Tibial artery (tissue), 4 donors: ENCODE data around the gene TTC36.

ENCODE experiments used
- DNase-seq, 2 donors: peaks; one replicate each; pipeline ENCODE4 v3.0.0-alpha.2; 2019
- H3K27ac ChIP-seq, 2 donors: fragments of 200-600 bp; sonication (generic) in 1 of 2; 1 replicate in 1 of 2; 2 replicates in 1 of 2; pipeline ENCODE4 v1.5.1; 2018 to 2019; ENCODE audit warnings: mild to moderate bottlenecking in 1 of 2
- H3K27me3 ChIP-seq, 2 donors: fragments of 200-600 bp; sonication (generic) in 1 of 2; one replicate each; pipeline versions ENCODE4 v1.5.1 to v1.6.0; 2016 to 2019
- H3K36me3 ChIP-seq, 3 donors: fragments of 200-600 bp; sonication (generic) in 2 of 3; one replicate each; pipeline ENCODE4 v1.5.1; 2016 to 2019; ENCODE audit warnings: mild to moderate bottlenecking in 2 of 3
- H3K4me1 ChIP-seq, 4 donors: fragments of 200-600 bp; sonication (generic) in 2 of 4; 1 replicate in 3 of 4; 2 replicates in 1 of 4; pipeline ENCODE4 v1.5.1; 2016 to 2019
- H3K4me3 ChIP-seq, 2 donors: fragments of 200-600 bp; sonication (generic) in 1 of 2; 1 replicate in 1 of 2; 2 replicates in 1 of 2; pipeline ENCODE4 v1.5.1; 2018 to 2019; ENCODE audit warnings: mild to moderate bottlenecking in 2 of 2
- H3K9me3 ChIP-seq, 3 donors: fragments of 200-600 bp; sonication (generic) in 1 of 3; one replicate each; pipeline ENCODE4 v1.5.1; 2016 to 2019
- CTCF ChIP-seq, 2 experiments: fragments of 200-600 bp in 1 of 2; fragments of 450-650 bp in 1 of 2; IDR thresholded peaks; one replicate each; pipeline ENCODE4 v1.5.1; 2017 to 2019; ENCODE audit warnings: antibody characterized with exemption in 2 of 2, mild to moderate bottlenecking in 1 of 2, moderate library complexity in 1 of 2
- intact Hi-C: fragments of 100-400 bp; cut with DNase I; formaldehyde crosslinking; loops from one replicate; pipeline ENCODE4 v1.15.0; 2023; ENCODE audit warnings: low total_unique reads

TTC36 gene

GRCh38 chr11:118537409-118537980 lies 10.2 kb downstream of the TTC36 start:
- Histone ChIP-seq H3K27me3 (no peaks in the 10 kb centered on the region), H3K27ac (peak overlapping the region in 1 of 2 donors; percentile 28), H3K9me3 (no peaks in the 10 kb centered on the region), H3K36me3 (peaks cover 0 to 47% (median 15%) of the 10 kb centered on the region in 3 donors), H3K4me1 (peaks cover 0 to 17% (median under 1%) of the 10 kb centered on the region in 4 donors), H3K4me3 (no peak overlapping the region)
- TF ChIP-seq CTCF (IDR thresholded peaks at IDR 0.05): no peak
- no peak for DNase-seq
- intact Hi-C loops: no loop called here

GRCh38 chr11:118544010-118544646 lies 16.9 kb downstream of the TTC36 start:
- H3K4me1 ChIP-seq: no peaks in the 10 kb centered on the region
- H3K4me3 ChIP-seq: no peak overlapping the region
- no peaks in the 10 kb centered on the region for H3K9me3 ChIP-seq
- H3K27me3 ChIP-seq: no peaks in the 10 kb centered on the region
- H3K36me3 ChIP-seq: peaks cover 0 to 68% (median 44%) of the 10 kb centered on the region in 3 donors
- TF ChIP-seq CTCF (IDR thresholded peaks at IDR 0.05): no peak
- no peak overlapping the region for H3K27ac ChIP-seq
- intact Hi-C loops: no loop called here
- DNase-seq: peak in 1 of 2 donors; percentile 17

- intact Hi-C loops: no loop called here
- no peaks in the 10 kb centered on the region for H3K27me3 ChIP-seq
- peak in 1 of 2 donors; percentile 27 for DNase-seq
- no peak overlapping the region for H3K4me3 ChIP-seq
- no peak for TF ChIP-seq CTCF (IDR thresholded peaks at IDR 0.05)
- H3K9me3 ChIP-seq: no peaks in the 10 kb centered on the region
- peaks cover 0 to 70% (median 44%) of the 10 kb centered on the region in 3 donors for H3K36me3 ChIP-seq
- no peaks in the 10 kb centered on the region for H3K4me1 ChIP-seq
- no peak overlapping the region for H3K27ac ChIP-seq
Observed at GRCh38 chr11:118544647-118545010, 17.4 kb downstream of the TTC36 start.

- Histone ChIP-seq H3K4me3 (no peak overlapping the region), H3K36me3 (peaks cover 7 to 79% (median 46%) of the 10 kb centered on the region in 3 donors), H3K27me3 (no peaks in the 10 kb centered on the region), H3K9me3 (no peaks in the 10 kb centered on the region), H3K27ac (no peak overlapping the region), H3K4me1 (no peaks in the 10 kb centered on the region)
- intact Hi-C loops: no loop called here
- DNase-seq: peak in 1 of 2 donors; percentile 15
- TF ChIP-seq CTCF (IDR thresholded peaks at IDR 0.05): no peak
Observed at GRCh38 chr11:118545533-118545932, 18.3 kb downstream of the TTC36 start.

- Histone ChIP-seq H3K9me3 (no peaks in the 10 kb centered on the region), H3K4me3 (no peak overlapping the region), H3K4me1 (no peaks in the 10 kb centered on the region), H3K27ac (no peak overlapping the region), H3K36me3 (peaks cover 23 to 86% (median 55%) of the 10 kb centered on the region in 3 donors), H3K27me3 (no peaks in the 10 kb centered on the region)
- no peak for TF ChIP-seq CTCF (IDR thresholded peaks at IDR 0.05)
- intact Hi-C loops: no loop called here
- DNase-seq: peak in 1 of 2 donors; percentile 15
Observed at GRCh38 chr11:118547132-118547531, 19.9 kb downstream of the TTC36 start.
